B cell (primary cell): ENCODE measurements around the gene MALRD1. TPM values are rescaled to one million over a fixed set of nuclear protein-coding genes. Genes with fewer than 3 reads are reported as not detected.

Experiments
- ATAC-seq: fragments of 200-7000 bp; cut with Tn5 transposase; one replicate; pipeline ENCODE4 v1.10.0; 2021; ENCODE audit warnings: low read depth, mild to moderate bottlenecking, moderate number of reproducible peaks, moderate library complexity
- CTCF ChIA-PET: fragments of 350-600 bp; sonication (Branson Sonifier 250); formaldehyde crosslinking; loops from one replicate; lab custom pipeline; 2021; ENCODE audit warnings: antibody characterized with exemption, inconsistent platforms; lab: Charles Lee
- POLR2A ChIA-PET: fragments of 350-600 bp; sonication (Branson Sonifier 250); formaldehyde crosslinking; loops from one replicate; lab custom pipeline; 2021; ENCODE audit warnings: antibody characterized with exemption; lab: Charles Lee
- DNase-seq: peaks from one replicate; pipeline ENCODE4 v3.0.0; 2013
- H2AFZ ChIP-seq: 2 replicates; pipeline ENCODE4 v1.6.1; 2012; ENCODE audit warnings: mild to moderate bottlenecking, low read depth, low read length; ENCODE audit not compliant: insufficient read depth, poor library complexity, severe bottlenecking
- H3K27ac ChIP-seq, 2 donors: 1 replicate in 1 of 2; 2 replicates in 1 of 2; pipeline ENCODE4 v1.5.1; 2012 to 2013; ENCODE audit warnings: low read length in 2 of 2, mild to moderate bottlenecking in 2 of 2, moderate library complexity in 1 of 2
- H3K27me3 ChIP-seq, 4 experiments: fragments of 200-600 bp in 1 of 4; sonication (generic) in 1 of 4; replicated peaks in 1 of 4; 1 replicate in 2 of 4; 2 replicates in 2 of 4; pipeline versions ENCODE4 v1.6.1 to v1.7.0; 2013 to 2016; ENCODE audit warnings: low read length in 3 of 4, mild to moderate bottlenecking in 2 of 4, mixed read lengths in 1 of 4, moderate library complexity in 1 of 4; ENCODE audit not compliant: insufficient read depth in 4 of 4, control insufficient read depth in 3 of 4; ENCODE audit errors: control extremely low read depth in 1 of 4
- H3K36me3 ChIP-seq, 2 experiments: replicated peaks in 1 of 2; 1 replicate in 1 of 2; 2 replicates in 1 of 2; pipeline versions ENCODE4 v1.6.1 to v1.7.1; 2013; ENCODE audit warnings: low read length in 1 of 2; ENCODE audit not compliant: insufficient read depth in 2 of 2, control insufficient read depth in 1 of 2; ENCODE audit errors: control extremely low read depth in 1 of 2, extremely low read depth in 1 of 2
- H3K4me1 ChIP-seq, 2 donors: fragments of 200-600 bp in 1 of 2; sonication (generic) in 1 of 2; 1 replicate in 1 of 2; 2 replicates in 1 of 2; pipeline versions ENCODE4 v1.5.1 to v1.6.1; 2013 to 2017; ENCODE audit warnings: low read length in 2 of 2; ENCODE audit not compliant: control insufficient read depth in 2 of 2, insufficient read depth in 2 of 2
- H3K4me2 ChIP-seq: replicated peaks from 2 replicates; pipeline ENCODE3; 2012; ENCODE audit warnings: mild to moderate bottlenecking, low read depth, low read length; ENCODE audit not compliant: poor library complexity, severe bottlenecking
- H3K4me3 ChIP-seq, 5 experiments: fragments of 200-600 bp in 1 of 5; sonication (generic) in 1 of 5; 1 replicate in 3 of 5; 2 replicates in 2 of 5; pipeline versions ENCODE4 v1.5.1 to v1.7.0; 2011 to 2016; ENCODE audit warnings: low read length in 4 of 5, mild to moderate bottlenecking in 4 of 5, low read depth in 2 of 5, control low read depth in 1 of 5, moderate library complexity in 1 of 5; ENCODE audit not compliant: insufficient read depth in 1 of 5; ENCODE audit errors: control extremely low read depth in 1 of 5, extremely low read depth in 1 of 5
- H3K79me2 ChIP-seq: fragments of 200-600 bp; sonication (generic); one replicate; pipeline ENCODE4 v1.6.0; 2016; ENCODE audit warnings: low read length; ENCODE audit not compliant: control insufficient read depth, insufficient read depth
- H3K9ac ChIP-seq: fragments of 200-600 bp; sonication (generic); 2 replicates; pipeline ENCODE4 v1.6.1; 2017; ENCODE audit warnings: mild to moderate bottlenecking, low read length, moderate library complexity
- H3K9me3 ChIP-seq, 3 donors: one replicate each; pipeline versions ENCODE4 v1.6.1 to v1.7.1; 2013; ENCODE audit warnings: low read length in 2 of 3; ENCODE audit not compliant: control insufficient read depth in 2 of 3, insufficient read depth in 1 of 3; ENCODE audit errors: control extremely low read depth in 1 of 3
- H4K20me1 ChIP-seq: 2 replicates; pipeline ENCODE4 v1.6.0; 2012; ENCODE audit warnings: mild to moderate bottlenecking, low read length; ENCODE audit not compliant: insufficient read depth, control insufficient read depth, poor library complexity, severe bottlenecking
- H3K27ac Mint-ChIP-seq: one replicate; pipeline ENCODE4 v1.8.0; 2021; ENCODE audit warnings: mixed read lengths
- H3K27me3 Mint-ChIP-seq: one replicate; pipeline ENCODE4 v1.8.0; 2021; ENCODE audit warnings: mixed read lengths
- H3K4me1 Mint-ChIP-seq: one replicate; pipeline ENCODE4 v1.8.0; 2021; ENCODE audit warnings: mixed read lengths
- H3K4me3 Mint-ChIP-seq: one replicate; pipeline ENCODE4 v1.8.0; 2021; ENCODE audit warnings: mixed read lengths
- H3K9me3 Mint-ChIP-seq: one replicate; pipeline ENCODE4 v1.8.0; 2022; ENCODE audit warnings: mixed read lengths; ENCODE audit not compliant: insufficient read depth
- EZH2 ChIP-seq: IDR thresholded peaks from 2 replicates; pipeline ENCODE4 v1.6.1; 2012; ENCODE audit warnings: borderline replicate concordance, low read depth, mild to moderate bottlenecking, moderate library complexity, low read length; ENCODE audit not compliant: insufficient read depth, poor library complexity, severe bottlenecking
- WGBS: methylation state at CpG from one replicate; pipeline ENCODE4 v1.1.5; 2013; ENCODE audit warnings: missing lambda C conversion rate; ENCODE audit not compliant: insufficient coverage; 5-methylcytosine and 5-hydroxymethylcytosine counted together
- intact Hi-C: fragments of 100-400 bp; cut with micrococcal nuclease; formaldehyde crosslinking; loops from one replicate; pipeline ENCODE4 v1.10.0; 2022
- polyA plus RNA-seq: library from polyadenylated mRNA; depleted of rRNA; stranded (reverse); fragments of >200 nt; gene quantifications from 2 replicates; pipeline ENCODE4 v1.2.3, GENCODE V29; 2012
- total RNA-seq, 2 donors: library from RNA; stranded (reverse); fragments of 120-200 nt in 1 of 2; gene quantifications; 1 replicate in 1 of 2; 2 replicates in 1 of 2; pipeline versions ENCODE4 v1.2.3 to v1.2.4, GENCODE V29; 2013 to 2022
- TF ChIP-seq, protein P1 (sequence below): fragments of 200-600 bp; IDR thresholded peaks from one replicate; pipeline ENCODE4 v1.8.0; 2022; ENCODE audit warnings: antibody characterized with exemption, mild to moderate bottlenecking

The MALRD1 gene
- total and polyA plus RNA-seq, 2 donors (not counting 1 experiment from before 2014, with no cell fraction given) = not detected

DNA sequence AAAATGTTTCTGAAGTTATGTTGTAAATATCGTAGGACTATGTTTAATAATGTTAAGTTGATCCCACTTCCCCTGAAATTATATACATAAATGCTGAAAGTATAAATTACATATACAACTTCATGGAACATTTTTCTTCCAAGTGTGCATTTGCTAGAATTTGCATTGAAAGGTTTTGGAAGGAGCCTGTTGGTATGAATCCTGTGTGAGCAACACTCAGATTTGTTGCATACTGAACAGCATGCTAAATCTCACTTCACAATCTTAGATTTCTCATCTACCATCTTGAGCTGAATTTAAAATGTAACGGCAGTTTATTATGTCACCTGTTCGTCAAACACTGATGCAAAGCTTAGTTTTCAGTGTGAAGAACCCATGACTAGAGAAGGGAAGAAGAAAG lies 172.6 kb downstream of the MALRD1 start:
- Histone ChIP-seq H3K79me2 (no peaks in the 10 kb centered on the region), H3K27me3 (no peaks in the 10 kb centered on the region), H3K4me3 (no peak overlapping the region), H3K4me1 (no peaks in the 10 kb centered on the region), H3K9me3 (peaks cover 0 to 3% (median 0%) of the 10 kb centered on the region in 3 donors), H3K4me2 (no peak overlapping the region), H4K20me1 (no peaks in the 10 kb centered on the region), H3K9ac (no peak overlapping the region), H3K27ac (no peak overlapping the region), H3K36me3 (no peaks in the 10 kb centered on the region), H2AFZ (no peak overlapping the region)
- Mint-ChIP-seq H3K9me3 (peaks cover 3% of the 10 kb centered on the region), H3K27me3 (no peaks in the 10 kb centered on the region), H3K4me3 (no peak overlapping the region), H3K27ac (no peak overlapping the region), H3K4me1 (no peaks in the 10 kb centered on the region)
- 88% methylated on average over 1 of the region's 3 CpGs for WGBS
- no peak for TF ChIP-seq EZH2
- TF ChIP-seq, protein P1, sequence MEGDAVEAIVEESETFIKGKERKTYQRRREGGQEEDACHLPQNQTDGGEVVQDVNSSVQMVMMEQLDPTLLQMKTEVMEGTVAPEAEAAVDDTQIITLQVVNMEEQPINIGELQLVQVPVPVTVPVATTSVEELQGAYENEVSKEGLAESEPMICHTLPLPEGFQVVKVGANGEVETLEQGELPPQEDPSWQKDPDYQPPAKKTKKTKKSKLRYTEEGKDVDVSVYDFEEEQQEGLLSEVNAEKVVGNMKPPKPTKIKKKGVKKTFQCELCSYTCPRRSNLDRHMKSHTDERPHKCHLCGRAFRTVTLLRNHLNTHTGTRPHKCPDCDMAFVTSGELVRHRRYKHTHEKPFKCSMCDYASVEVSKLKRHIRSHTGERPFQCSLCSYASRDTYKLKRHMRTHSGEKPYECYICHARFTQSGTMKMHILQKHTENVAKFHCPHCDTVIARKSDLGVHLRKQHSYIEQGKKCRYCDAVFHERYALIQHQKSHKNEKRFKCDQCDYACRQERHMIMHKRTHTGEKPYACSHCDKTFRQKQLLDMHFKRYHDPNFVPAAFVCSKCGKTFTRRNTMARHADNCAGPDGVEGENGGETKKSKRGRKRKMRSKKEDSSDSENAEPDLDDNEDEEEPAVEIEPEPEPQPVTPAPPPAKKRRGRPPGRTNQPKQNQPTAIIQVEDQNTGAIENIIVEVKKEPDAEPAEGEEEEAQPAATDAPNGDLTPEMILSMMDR = no peak
- no peak for DNase-seq
- no peak for ATAC-seq
- POLR2A ChIA-PET = no interaction called here
- intact Hi-C loops = no loop called here
- CTCF ChIA-PET = no interaction called here

GRCh38 chr10:19226025-19226424 lies 177.4 kb downstream of the MALRD1 start:
- Histone ChIP-seq H3K36me3 (no peaks in the 10 kb centered on the region), H3K9me3 (no peaks in the 10 kb centered on the region), H3K27ac (no peak overlapping the region), H3K27me3 (no peaks in the 10 kb centered on the region), H3K4me2 (no peak overlapping the region), H2AFZ (no peak overlapping the region), H3K4me1 (no peaks in the 10 kb centered on the region), H4K20me1 (no peaks in the 10 kb centered on the region), H3K9ac (no peak overlapping the region), H3K4me3 (no peak overlapping the region), H3K79me2 (no peaks in the 10 kb centered on the region)
- DNase-seq (no peak), ATAC-seq (no peak)
- no peak overlapping the region for H3K4me3 Mint-ChIP-seq
- POLR2A ChIA-PET = no interaction called here
- no peaks in the 10 kb centered on the region for H3K27me3 Mint-ChIP-seq
- H3K9me3 Mint-ChIP-seq = peaks cover 2% of the 10 kb centered on the region
- intact Hi-C loops = no loop called here
- CTCF ChIA-PET = no interaction called here
- H3K4me1 Mint-ChIP-seq = no peaks in the 10 kb centered on the region
- WGBS = no CpG with 5 or more reads among the region's 2 CpGs
- no peak overlapping the region for H3K27ac Mint-ChIP-seq
- no peak for TF ChIP-seq EZH2
- TF ChIP-seq, protein P1 = no peak
